Measurements from ENCODE around the gene LAMA2. TPM values are rescaled to one million over a fixed set of nuclear protein-coding genes. Genes with fewer than 3 reads are reported as not detected.

Gene LAMA2
- total and polyA plus RNA-seq, 10 donors = 0.83 to 66.6 (median 18.8) TPM

- 89 to 96% (median 94%) methylated on average over 2 of the region's 2 CpGs for WGBS, 5 donors
- no peaks in the 10 kb centered on the region for H3K9me3 ChIP-seq
- peaks cover 0 to 4% (median 0%) of the 10 kb centered on the region in 6 donors for H3K4me1 ChIP-seq
- no peak for TF ChIP-seq POLR2AphosphoS5 (IDR thresholded peaks at IDR 0.05)
- TF ChIP-seq POLR2A (IDR thresholded peaks at IDR 0.05) = no peak
- TF ChIP-seq CTCF (IDR thresholded peaks at IDR 0.05 in 8 of 11, conservative IDR thresholded peaks at IDR 0.05 in 3 of 11) = no peak
- no peaks in the 10 kb centered on the region for H3K27me3 ChIP-seq (replicated peaks in 1 of 7)
- no peak for DNase-seq
- intact Hi-C loops (cut with DNase I; ENCODE audit: low total_unique reads) = no loop called here
- H3K36me3 ChIP-seq = no peaks in the 10 kb centered on the region
- no peak overlapping the region for H3K4me3 ChIP-seq
- H3K27ac ChIP-seq = no peak overlapping the region
Observed at GRCh38 chr6:129515004-129515403, 632.1 kb downstream of the LAMA2 start.

GRCh38 chr6:129516005-129516404 is 633.1 kb downstream of the LAMA2 start:
- no peak for DNase-seq
- H3K36me3 ChIP-seq = no peaks in the 10 kb centered on the region
- peaks cover 0 to 1% (median 0%) of the 10 kb centered on the region in 6 donors for H3K4me1 ChIP-seq
- 88 to 99% (median 90%) methylated on average over 3 of the region's 3 CpGs for WGBS, 5 donors
- H3K4me3 ChIP-seq = no peak overlapping the region
- TF ChIP-seq CTCF (IDR thresholded peaks at IDR 0.05 in 8 of 11, conservative IDR thresholded peaks at IDR 0.05 in 3 of 11) (no peak), POLR2AphosphoS5 (IDR thresholded peaks at IDR 0.05) (no peak), POLR2A (IDR thresholded peaks at IDR 0.05) (no peak)
- no peak overlapping the region for H3K27ac ChIP-seq
- intact Hi-C loops (cut with DNase I; ENCODE audit: low total_unique reads) = no loop called here
- H3K27me3 ChIP-seq (replicated peaks in 1 of 7) = no peaks in the 10 kb centered on the region
- no peaks in the 10 kb centered on the region for H3K9me3 ChIP-seq

- DNase-seq = no peak
- 81 to 94% (median 87%) methylated on average over 1 of the region's 1 CpG for WGBS, 5 donors
- H3K4me1 ChIP-seq = no peaks in the 10 kb centered on the region
- H3K9me3 ChIP-seq = no peaks in the 10 kb centered on the region
- H3K27me3 ChIP-seq (replicated peaks in 1 of 7) = no peaks in the 10 kb centered on the region
- no peak overlapping the region for H3K27ac ChIP-seq
- no peaks in the 10 kb centered on the region for H3K36me3 ChIP-seq
- TF ChIP-seq POLR2A (IDR thresholded peaks at IDR 0.05) = no peak
- TF ChIP-seq CTCF (IDR thresholded peaks at IDR 0.05 in 8 of 11, conservative IDR thresholded peaks at IDR 0.05 in 3 of 11) = no peak
- intact Hi-C loops (cut with DNase I; ENCODE audit: low total_unique reads) = no loop called here
- H3K4me3 ChIP-seq = no peak overlapping the region
Observed at GRCh38 chr6:129516787-129517186, 633.8 kb downstream of the LAMA2 start.

- no peak overlapping the region for H3K27ac ChIP-seq
- H3K9me3 ChIP-seq = no peaks in the 10 kb centered on the region
- TF ChIP-seq POLR2AphosphoS5 (IDR thresholded peaks at IDR 0.05) (no peak), POLR2A (IDR thresholded peaks at IDR 0.05) (no peak), CTCF (IDR thresholded peaks at IDR 0.05 in 8 of 11, conservative IDR thresholded peaks at IDR 0.05 in 3 of 11) (no peak)
- intact Hi-C loops (cut with DNase I; ENCODE audit: low total_unique reads) = no loop called here
- no peaks in the 10 kb centered on the region for H3K36me3 ChIP-seq
- no peaks in the 10 kb centered on the region for H3K27me3 ChIP-seq (replicated peaks in 1 of 7)
- DNase-seq = no peak
- H3K4me3 ChIP-seq = no peak overlapping the region
- 27 to 60% (median 45%) methylated on average over 2 of the region's 2 CpGs for WGBS, 5 donors
- H3K4me1 ChIP-seq = no peaks in the 10 kb centered on the region
Observed at GRCh38 chr6:129517288-129517687, 634.4 kb downstream of the LAMA2 start.

All from spleen (tissue), 11 donors.